Activated B cell treated with CpG ODN at 0.5 μM for 24 hours (primary cell): ENCODE data around the gene APBA2. TPM values are rescaled to one million over a fixed set of nuclear protein-coding genes. Genes with fewer than 3 reads are reported as not detected.

Experiments
- ATAC-seq: fragments of 200-7000 bp; cut with Tn5 transposase; one replicate; pipeline ENCODE4 v1.10.0; 2021; ENCODE audit warnings: low read depth, mild to moderate bottlenecking, moderate library complexity
- CTCF ChIA-PET: fragments of 350-600 bp; sonication (Branson Sonifier 250); formaldehyde crosslinking; loops from one replicate; lab custom pipeline; 2021; ENCODE audit warnings: antibody characterized with exemption; lab: Charles Lee
- POLR2A ChIA-PET: fragments of 350-600 bp; sonication (Branson Sonifier 250); formaldehyde crosslinking; loops from one replicate; lab custom pipeline; 2021; ENCODE audit warnings: antibody characterized with exemption; lab: Charles Lee
- DNase-seq: peaks from one replicate; pipeline ENCODE4 v3.0.0; 2022
- H3K27ac Mint-ChIP-seq: one replicate; pipeline ENCODE4 v1.8.0; 2020; ENCODE audit warnings: mixed read lengths
- H3K27me3 Mint-ChIP-seq: one replicate; pipeline ENCODE4 v1.8.0; 2021; ENCODE audit warnings: mixed read lengths
- H3K36me3 Mint-ChIP-seq: one replicate; pipeline ENCODE4 v1.8.0; 2021; ENCODE audit warnings: low read depth, mixed read lengths
- H3K4me1 Mint-ChIP-seq: one replicate; pipeline ENCODE4 v1.8.0; 2021; ENCODE audit warnings: mixed read lengths
- H3K4me3 Mint-ChIP-seq: one replicate; pipeline ENCODE4 v1.8.0; 2020; ENCODE audit warnings: mild to moderate bottlenecking, mixed read lengths
- H3K9me3 Mint-ChIP-seq: one replicate; pipeline ENCODE4 v1.8.0; 2020; ENCODE audit warnings: mixed read lengths
- CTCF ChIP-seq: fragments of 200-600 bp; IDR thresholded peaks from one replicate; pipeline ENCODE4 v1.8.0; 2022; ENCODE audit warnings: antibody characterized with exemption, mild to moderate bottlenecking
- intact Hi-C: fragments of 100-400 bp; cut with micrococcal nuclease; formaldehyde crosslinking; loops from one replicate; pipeline ENCODE4 v1.15.1; 2024
- total RNA-seq: library from RNA; stranded (reverse); gene quantifications from 2 replicates; pipeline ENCODE4 v1.2.3, GENCODE V29; 2022

Gene APBA2
- total RNA-seq, 1 donor from 2014 or later, result not detected

- H3K9me3 Mint-ChIP-seq, result no peaks in the 10 kb centered on the region
- no peaks in the 10 kb centered on the region for H3K36me3 Mint-ChIP-seq
- intact Hi-C loops, result no loop called here
- H3K4me1 Mint-ChIP-seq, result no peaks in the 10 kb centered on the region
- ATAC-seq (no peak), DNase-seq (no peak)
- POLR2A ChIA-PET, result no interaction called here
- H3K27ac Mint-ChIP-seq, result no peak overlapping the region
- CTCF ChIA-PET, result no interaction called here
- no peaks in the 10 kb centered on the region for H3K27me3 Mint-ChIP-seq
- no peak for TF ChIP-seq CTCF
- H3K4me3 Mint-ChIP-seq, result no peak overlapping the region
Measured at GRCh38 chr15:29078541-29078940, 192.8 kb downstream of the APBA2 start.

DNA sequence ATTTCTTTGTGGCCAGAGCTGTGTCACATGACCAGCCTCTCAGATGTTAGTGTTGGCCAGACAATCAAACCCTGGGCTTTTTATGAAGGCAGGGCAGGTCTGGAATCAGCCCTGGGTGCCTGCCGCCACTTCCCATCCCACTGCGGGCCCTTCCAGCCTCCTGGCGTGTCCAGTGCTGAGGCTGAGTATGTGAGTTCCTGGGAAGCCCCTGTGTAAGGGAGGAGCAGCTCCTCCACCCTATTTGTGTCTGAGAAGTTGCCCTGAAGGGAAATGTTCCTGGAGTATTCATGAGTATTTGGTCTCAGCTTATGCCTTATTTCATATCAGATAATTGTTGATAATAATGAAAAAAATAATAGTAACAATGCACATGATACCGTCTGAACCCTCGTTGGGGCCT is 193.7 kb downstream of the APBA2 start:
- no peak for TF ChIP-seq CTCF
- Mint-ChIP-seq H3K9me3 (no peaks in the 10 kb centered on the region), H3K4me3 (no peak overlapping the region), H3K4me1 (no peaks in the 10 kb centered on the region), H3K36me3 (no peaks in the 10 kb centered on the region), H3K27ac (no peak overlapping the region), H3K27me3 (no peaks in the 10 kb centered on the region)
- ATAC-seq (no peak), DNase-seq (no peak)
- intact Hi-C loops, result no loop called here
- POLR2A ChIA-PET, result no interaction called here
- CTCF ChIA-PET, result interaction anchor here (1.1 kb wide), 1 partner anchor 10 kb away, joined by 3 read pairs; no protein-coding TSS in a partner anchor

DNA sequence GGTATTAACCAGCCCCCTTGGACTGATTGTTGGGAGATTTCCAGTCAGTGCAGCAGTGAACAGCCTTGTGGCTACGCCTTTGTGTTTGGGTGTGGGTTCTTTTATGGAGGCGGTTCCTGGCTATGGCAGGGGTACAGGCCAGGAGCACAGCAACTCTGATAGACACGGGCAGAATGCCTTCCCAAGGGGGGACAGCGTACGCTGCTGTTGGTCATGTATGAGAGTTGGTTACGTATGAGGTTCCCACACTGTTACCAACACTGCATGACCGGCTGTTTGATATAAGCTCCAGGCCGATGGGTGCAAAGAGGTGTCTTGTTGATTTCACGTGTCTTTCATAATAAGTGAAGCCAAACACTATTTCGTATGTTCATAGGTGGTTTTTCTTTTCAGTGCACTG is 196.0 kb downstream of the APBA2 start:
- Mint-ChIP-seq H3K9me3 (peaks cover 3% of the 10 kb centered on the region), H3K27me3 (peaks cover 3% of the 10 kb centered on the region), H3K4me1 (no peaks in the 10 kb centered on the region), H3K36me3 (no peaks in the 10 kb centered on the region), H3K27ac (no peak overlapping the region), H3K4me3 (no peak overlapping the region)
- ChIA-PET POLR2A (no interaction called here), CTCF (interaction anchor here (1.0 kb wide), 1 partner anchor 9 kb away, joined by 4 read pairs; no protein-coding TSS in a partner anchor)
- intact Hi-C loops, result no loop called here
- no peak for TF ChIP-seq CTCF
- DNase-seq (no peak), ATAC-seq (no peak)

GRCh38 chr15:29083161-29083560 is 197.4 kb downstream of the APBA2 start:
- intact Hi-C loops, result no loop called here
- no peak overlapping the region for H3K27ac Mint-ChIP-seq
- peaks cover 3% of the 10 kb centered on the region for H3K9me3 Mint-ChIP-seq
- DNase-seq (no peak), ATAC-seq (no peak)
- no peak for TF ChIP-seq CTCF
- no peaks in the 10 kb centered on the region for H3K36me3 Mint-ChIP-seq
- ChIA-PET POLR2A (no interaction called here), CTCF (no interaction called here)
- H3K4me1 Mint-ChIP-seq, result no peaks in the 10 kb centered on the region
- H3K27me3 Mint-ChIP-seq, result peaks cover 7% of the 10 kb centered on the region
- H3K4me3 Mint-ChIP-seq, result no peak overlapping the region

- Mint-ChIP-seq H3K9me3 (peaks cover 3% of the 10 kb centered on the region), H3K27ac (no peak overlapping the region), H3K27me3 (peaks cover 7% of the 10 kb centered on the region), H3K4me1 (no peaks in the 10 kb centered on the region), H3K36me3 (no peaks in the 10 kb centered on the region), H3K4me3 (no peak overlapping the region)
- intact Hi-C loops, result no loop called here
- no peak for DNase-seq
- no peak for ATAC-seq
- TF ChIP-seq CTCF, result no peak
- POLR2A ChIA-PET, result no interaction called here
- CTCF ChIA-PET, result no interaction called here
Measured at GRCh38 chr15:29083858-29084257, 198.1 kb downstream of the APBA2 start.
